ENCODE data around the gene WRNIP1. TPM values are rescaled to one million over a fixed set of nuclear protein-coding genes. Genes with fewer than 3 reads are reported as not detected.

Gene WRNIP1
- total and polyA plus RNA-seq, 2 of the 8 experiments (the other 6 are each of a cell fraction or from before 2014, with no cell fraction given): 38.2 to 39.2 TPM

- 94% methylated on average over 9 of the region's 9 CpGs; no CpG with 5 or more reads in 1 of the 2 experiments for WGBS, 2 experiments (ENCODE audit: extremely low coverage in 1 of 2, insufficient coverage in 1 of 2, insufficient read length in 1 of 2, insufficient replicate concordance in 2 of 2, low coverage in 1 of 2, low lambda C conversion rate in 2 of 2, missing lambda C conversion rate in 1 of 2)
- H2AFZ ChIP-seq (ENCODE audit: low read length): no peak overlapping the region
- ChIA-PET POLR2A (ENCODE audit: partially characterized antibody) (interaction anchor here (0.7 to 1.2 kb wide), 3 partner anchors 9 to 16 kb away, joined by 3 read pairs; no protein-coding TSS in a partner anchor), CTCF (ENCODE audit: partially characterized antibody) (interaction anchor here (1.0 to 3.1 kb wide), 3 partner anchors 9 to 12 kb away, joined by 3 to 20 read pairs (median 9); no protein-coding TSS in a partner anchor)
- FAIRE-seq (no peak), DNase-seq (ENCODE audit: low read depth in 1 of 2, low spot score in 2 of 2) (no peak)
- no peak overlapping the region for H3K9ac ChIP-seq (replicated peaks in 1 of 4; ENCODE audit: extremely low read depth in 1 of 4, low read depth in 3 of 4, low read length in 3 of 4)
- H3K4me3 ChIP-seq (ENCODE audit: extremely low read depth in 1 of 4, insufficient read depth in 2 of 4, low read depth in 3 of 4, low read length in 4 of 4): no peak overlapping the region
- no peak overlapping the region for H4K8ac ChIP-seq (ENCODE audit: extremely low read depth, insufficient read depth, low read length)
- no peak overlapping the region for H3K18ac ChIP-seq (ENCODE audit: extremely low read depth, low read length)
- H3K4me2 ChIP-seq (ENCODE audit: insufficient read depth in 1 of 2, low read depth in 2 of 2, low read length in 2 of 2): no peak overlapping the region
- peaks cover 0 to 9% of the 10 kb centered on the region in 2 experiments for H4K20me1 ChIP-seq (replicated peaks in 1 of 2; ENCODE audit: control insufficient read depth in 1 of 2, insufficient read depth in 2 of 2, low read length in 2 of 2)
- H3K9me3 ChIP-seq (ENCODE audit: insufficient read depth in 2 of 2, low read depth in 1 of 2, low read length in 1 of 2): no peaks in the 10 kb centered on the region
- no peak overlapping the region for H4K91ac ChIP-seq (replicated peaks; ENCODE audit: insufficient read length, low read length)
- H2BK15ac ChIP-seq (ENCODE audit: low read length): no peak overlapping the region
- H2BK120ac ChIP-seq (replicated peaks; ENCODE audit: low read depth, low read length): no peak overlapping the region
- peaks cover 17% of the 10 kb centered on the region for H3K79me1 ChIP-seq (ENCODE audit: low read depth, low read length)
- no peak overlapping the region for H3K4ac ChIP-seq (replicated peaks; ENCODE audit: insufficient read length, low read depth, low read length)
- H3K56ac ChIP-seq (replicated peaks; ENCODE audit: insufficient read length, low read depth, low read length): no peak overlapping the region
- H3K4me1 ChIP-seq (replicated peaks in 1 of 4; ENCODE audit: control insufficient read depth in 3 of 4, insufficient read depth in 4 of 4, low read length in 3 of 4): peaks cover 0 to 3% (median 0%) of the 10 kb centered on the region in 4 experiments; a peak in 2 of 7 replicates
- peaks cover 0 to 19% (median 7%) of the 10 kb centered on the region in 4 experiments; a peak in 4 of 8 replicates for H3K36me3 ChIP-seq (ENCODE audit: control insufficient read depth in 2 of 4, insufficient read depth in 4 of 4, low read length in 3 of 4)
- H3K23ac ChIP-seq (ENCODE audit: insufficient read length): no peak overlapping the region
- no peak overlapping the region for H4K5ac ChIP-seq (ENCODE audit: insufficient read length, low read depth, low read length)
- H3K23me2 ChIP-seq (ENCODE audit: low read depth, low read length): no peaks in the 10 kb centered on the region
- H3K27ac ChIP-seq (ENCODE audit: low read depth, low read length): no peak overlapping the region
- no peak overlapping the region for H3K14ac ChIP-seq (ENCODE audit: insufficient read length)
- no peaks in the 10 kb centered on the region for H3K27me3 ChIP-seq (replicated peaks in 1 of 4; ENCODE audit: control insufficient read depth in 3 of 4, extremely low read depth in 1 of 4, insufficient read depth in 3 of 4, low read length in 3 of 4)
- no peak overlapping the region for H2BK20ac ChIP-seq (ENCODE audit: low read length)
- H2BK5ac ChIP-seq (ENCODE audit: low read depth, low read length): no peak overlapping the region
- H2AK5ac ChIP-seq (ENCODE audit: low read depth, low read length): no peak overlapping the region
- peaks cover 0 to 55% of the 10 kb centered on the region in 2 experiments for H3K79me2 ChIP-seq (ENCODE audit: control insufficient read depth in 1 of 2, insufficient read depth in 2 of 2, low read length in 2 of 2)
- no peak overlapping the region for H2BK12ac ChIP-seq (ENCODE audit: low read depth, low read length)
- TF ChIP-seq, protein P1, sequence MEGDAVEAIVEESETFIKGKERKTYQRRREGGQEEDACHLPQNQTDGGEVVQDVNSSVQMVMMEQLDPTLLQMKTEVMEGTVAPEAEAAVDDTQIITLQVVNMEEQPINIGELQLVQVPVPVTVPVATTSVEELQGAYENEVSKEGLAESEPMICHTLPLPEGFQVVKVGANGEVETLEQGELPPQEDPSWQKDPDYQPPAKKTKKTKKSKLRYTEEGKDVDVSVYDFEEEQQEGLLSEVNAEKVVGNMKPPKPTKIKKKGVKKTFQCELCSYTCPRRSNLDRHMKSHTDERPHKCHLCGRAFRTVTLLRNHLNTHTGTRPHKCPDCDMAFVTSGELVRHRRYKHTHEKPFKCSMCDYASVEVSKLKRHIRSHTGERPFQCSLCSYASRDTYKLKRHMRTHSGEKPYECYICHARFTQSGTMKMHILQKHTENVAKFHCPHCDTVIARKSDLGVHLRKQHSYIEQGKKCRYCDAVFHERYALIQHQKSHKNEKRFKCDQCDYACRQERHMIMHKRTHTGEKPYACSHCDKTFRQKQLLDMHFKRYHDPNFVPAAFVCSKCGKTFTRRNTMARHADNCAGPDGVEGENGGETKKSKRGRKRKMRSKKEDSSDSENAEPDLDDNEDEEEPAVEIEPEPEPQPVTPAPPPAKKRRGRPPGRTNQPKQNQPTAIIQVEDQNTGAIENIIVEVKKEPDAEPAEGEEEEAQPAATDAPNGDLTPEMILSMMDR (IDR thresholded peaks at IDR 0.05; ENCODE audit: control extremely low read depth in 1 of 3, insufficient read depth in 1 of 3, low read depth in 1 of 3, low read length in 3 of 3): no peak
- no peak for TF ChIP-seq MAFK (IDR thresholded peaks at IDR 0.05; ENCODE audit: low read depth, low read length)
- no peak for TF ChIP-seq SIX5 (IDR thresholded peaks at IDR 0.05; ENCODE audit: low read depth, low read length)
- TF ChIP-seq TAF7 (optimal IDR thresholded peaks at IDR 0.05; ENCODE audit: borderline replicate concordance, low read depth, low read length): no peak
- TF ChIP-seq SP1 (IDR thresholded peaks at IDR 0.05; ENCODE audit: low read depth, low read length): no peak
- TF ChIP-seq JUND (IDR thresholded peaks at IDR 0.05; ENCODE audit: low read length): no peak
- no peak for TF ChIP-seq RFX5 (IDR thresholded peaks at IDR 0.05; ENCODE audit: borderline replicate concordance, low read depth, low read length)
- no peak for TF ChIP-seq FOSL1 (IDR thresholded peaks at IDR 0.05; ENCODE audit: insufficient read depth, low read depth, low read length)
- TF ChIP-seq E2F6 (IDR thresholded peaks at IDR 0.05): no peak
- no peak for TF ChIP-seq HDAC6 (IDR thresholded peaks at IDR 0.05; ENCODE audit: low read depth, low read length)
These were observed 15.0 kb downstream of the WRNIP1 start for GRCh38 chr6:2780102-2780737.

All from H1 (cell line).